OCI-LY1 (cell line): ENCODE data around the gene SCAPER.

Experiments used
- H2AFZ ChIP-seq: fragments of 200-600 bp; sonication (generic), shearing (Covaris generic); 2 replicates; pipeline ENCODE4 v1.6.0; 2014; ENCODE audit warnings: antibody characterized with exemption, mild to moderate bottlenecking, low read length
- H3F3A ChIP-seq: fragments of 200-600 bp; sonication (generic), shearing (Covaris generic); 2 replicates; pipeline ENCODE4 v1.6.0; 2014; ENCODE audit warnings: mild to moderate bottlenecking, antibody characterized with exemption, low read length, moderate library complexity; ENCODE audit not compliant: insufficient read depth
- H3K27ac ChIP-seq: fragments of 200-600 bp; sonication (generic); 2 replicates; pipeline ENCODE4 v1.5.1; 2014; ENCODE audit warnings: low read length, mixed run types, mild to moderate bottlenecking, low read depth; ENCODE audit not compliant: poor library complexity, severe bottlenecking
- H3K27me3 ChIP-seq: fragments of 200-600 bp; sonication (generic); 2 replicates; pipeline ENCODE4 v1.6.0; 2014; ENCODE audit warnings: antibody characterized with exemption, mild to moderate bottlenecking, low read length, moderate library complexity; ENCODE audit not compliant: insufficient read depth
- H3K36me3 ChIP-seq: fragments of 200-600 bp; sonication (generic); 2 replicates; pipeline ENCODE4 v1.6.1; 2014; ENCODE audit warnings: mild to moderate bottlenecking, antibody characterized with exemption, low read length, moderate library complexity, mixed read lengths; ENCODE audit not compliant: insufficient read depth
- H3K4me1 ChIP-seq: fragments of 200-600 bp; sonication (generic); 2 replicates; pipeline ENCODE4 v1.5.1; 2014; ENCODE audit warnings: mild to moderate bottlenecking, low read length, moderate library complexity; ENCODE audit not compliant: insufficient read depth, severe bottlenecking
- H3K4me2 ChIP-seq: fragments of 200-600 bp; sonication (generic), shearing (Covaris generic); 2 replicates; pipeline ENCODE4 v1.6.1; 2014; ENCODE audit warnings: low read length
- H3K4me3 ChIP-seq: fragments of 200-600 bp; sonication (generic); 2 replicates; pipeline ENCODE4 v1.5.1; 2014; ENCODE audit warnings: low read length, low read depth, mild to moderate bottlenecking, mixed read lengths; ENCODE audit not compliant: poor library complexity, severe bottlenecking
- H3K79me2 ChIP-seq: fragments of 200-600 bp; shearing (Covaris generic); 2 replicates; pipeline ENCODE4 v1.6.1; 2016; ENCODE audit warnings: mixed run types, low read length, mixed read lengths; ENCODE audit not compliant: insufficient read depth
- H3K9ac ChIP-seq: fragments of 200-600 bp; sonication (generic), shearing (Covaris generic); 2 replicates; pipeline ENCODE4 v1.6.1; 2014; ENCODE audit warnings: mild to moderate bottlenecking, low read length, mixed read lengths
- H3K9me2 ChIP-seq: fragments of 200-600 bp; sonication (generic), shearing (Covaris generic); 2 replicates; pipeline ENCODE4 v1.6.1; 2014; ENCODE audit warnings: low read depth, mild to moderate bottlenecking, low read length, mixed read lengths
- H3K9me3 ChIP-seq: fragments of 200-600 bp; shearing (Covaris generic); 2 replicates; pipeline ENCODE4 v1.6.1; 2014; ENCODE audit warnings: low read length, mixed read lengths
- H4K20me1 ChIP-seq: fragments of 200-600 bp; sonication (generic), shearing (Covaris generic); 2 replicates; pipeline ENCODE4 v1.6.0; 2016; ENCODE audit warnings: mild to moderate bottlenecking, low read length; ENCODE audit not compliant: insufficient read depth
- CTCF ChIP-seq: fragments of 200-600 bp; sonication (generic), shearing (Covaris generic); IDR thresholded peaks from 2 replicates; pipeline ENCODE4 v1.5.1; 2017; ENCODE audit warnings: mild to moderate bottlenecking, antibody characterized with exemption, low read length, moderate library complexity, mixed read lengths
- EZH2 ChIP-seq: fragments of 200-600 bp; sonication (generic), shearing (Covaris generic); IDR thresholded peaks from 2 replicates; pipeline ENCODE4 v1.8.0; 2017; ENCODE audit warnings: borderline replicate concordance, mixed run types, mild to moderate bottlenecking, antibody characterized with exemption, low read length, moderate library complexity, mixed read lengths

SCAPER gene

GRCh38 chr15:76625267-76625666 lies 279.9 kb downstream of the SCAPER start:
- Histone ChIP-seq H2AFZ (no peak overlapping the region), H3K79me2 (no peaks in the 10 kb centered on the region), H3K9ac (no peak overlapping the region), H3K9me2 (no peaks in the 10 kb centered on the region), H3K9me3 (no peaks in the 10 kb centered on the region), H3F3A (no peaks in the 10 kb centered on the region), H3K27me3 (no peaks in the 10 kb centered on the region), H3K4me3 (no peak overlapping the region), H3K4me2 (no peak overlapping the region), H3K27ac (no peak overlapping the region), H4K20me1 (no peaks in the 10 kb centered on the region), H3K4me1 (no peaks in the 10 kb centered on the region), H3K36me3 (no peaks in the 10 kb centered on the region)
- TF ChIP-seq CTCF: peak; percentile 23; the same call in 1 of the 2 replicates
- no peak for TF ChIP-seq EZH2

GRCh38 chr15:76614725-76615124 lies 290.4 kb downstream of the SCAPER start:
- H4K20me1 ChIP-seq: no peaks in the 10 kb centered on the region
- H3K27ac ChIP-seq: no peak overlapping the region
- no peak overlapping the region for H3K4me2 ChIP-seq
- no peaks in the 10 kb centered on the region for H3F3A ChIP-seq
- H3K9me2 ChIP-seq: no peaks in the 10 kb centered on the region; the same call in 1 of the 2 replicates
- H2AFZ ChIP-seq: no peak overlapping the region
- H3K9me3 ChIP-seq: no peaks in the 10 kb centered on the region
- no peaks in the 10 kb centered on the region for H3K79me2 ChIP-seq
- TF ChIP-seq CTCF (no peak), EZH2 (no peak)
- H3K4me3 ChIP-seq: no peak overlapping the region
- no peaks in the 10 kb centered on the region for H3K4me1 ChIP-seq
- H3K27me3 ChIP-seq: no peaks in the 10 kb centered on the region
- H3K36me3 ChIP-seq: no peaks in the 10 kb centered on the region
- H3K9ac ChIP-seq: no peak overlapping the region

- H3F3A ChIP-seq: no peaks in the 10 kb centered on the region
- no peak overlapping the region for H3K27ac ChIP-seq
- H3K36me3 ChIP-seq: no peaks in the 10 kb centered on the region
- no peaks in the 10 kb centered on the region for H3K9me3 ChIP-seq
- no peak overlapping the region for H3K4me2 ChIP-seq
- no peak overlapping the region for H2AFZ ChIP-seq
- no peaks in the 10 kb centered on the region for H3K4me1 ChIP-seq
- no peaks in the 10 kb centered on the region for H4K20me1 ChIP-seq
- H3K9me2 ChIP-seq: no peaks in the 10 kb centered on the region
- no peak overlapping the region for H3K9ac ChIP-seq
- no peak overlapping the region for H3K4me3 ChIP-seq
- no peaks in the 10 kb centered on the region for H3K27me3 ChIP-seq
- no peaks in the 10 kb centered on the region for H3K79me2 ChIP-seq
- TF ChIP-seq CTCF: peak; percentile 12; the same call in 1 of the 2 replicates
- no peak for TF ChIP-seq EZH2
Observed at GRCh38 chr15:76588811-76589747, 316.1 kb downstream of the SCAPER start.
